Astrocyte (in vitro differentiated cells and primary cell): ENCODE results near the gene PSME3IP1. TPM values are rescaled to one million over a fixed set of nuclear protein-coding genes. Genes with fewer than 3 reads are reported as not detected.

ENCODE experiments used
- DNase-seq: peaks from one replicate; pipeline ENCODE4 v3.0.0-alpha.2; 2010; ENCODE audit warnings: low read depth
- FAIRE-seq: peaks from 2 replicates; lab custom pipeline; 2011; peaks lifted over from hg19 to GRCh38; lab: Jason Lieb, UNC
- H2AFZ ChIP-seq: 2 replicates; pipeline ENCODE4 v1.6.0; 2012; ENCODE audit warnings: low read depth, low read length, inconsistent platforms
- H3K27ac ChIP-seq: 2 replicates; pipeline ENCODE4 v1.5.1; 2011; ENCODE audit warnings: low read depth, low read length, inconsistent platforms
- H3K27me3 ChIP-seq: 2 replicates; pipeline ENCODE4 v1.6.0; 2011; ENCODE audit warnings: low read length, inconsistent platforms; ENCODE audit not compliant: insufficient read depth
- H3K36me3 ChIP-seq: 2 replicates; pipeline ENCODE4 v1.5.1; 2011; ENCODE audit warnings: low read length, inconsistent platforms; ENCODE audit not compliant: insufficient read depth
- H3K4me1 ChIP-seq: 2 replicates; pipeline ENCODE4 v1.5.1; 2011; ENCODE audit warnings: low read length, inconsistent platforms; ENCODE audit not compliant: insufficient read depth
- H3K4me2 ChIP-seq: 2 replicates; pipeline ENCODE4 v1.6.0; 2012; ENCODE audit warnings: low read length, inconsistent platforms
- H3K4me3 ChIP-seq: 2 replicates; pipeline ENCODE4 v1.5.1; 2011; ENCODE audit warnings: low read depth, mild to moderate bottlenecking, low read length, inconsistent platforms; ENCODE audit not compliant: insufficient read depth
- H3K79me2 ChIP-seq: 2 replicates; pipeline ENCODE4 v1.6.0; 2012; ENCODE audit warnings: mild to moderate bottlenecking, low read length, inconsistent platforms; ENCODE audit not compliant: insufficient read depth
- H3K9ac ChIP-seq: 2 replicates; pipeline ENCODE4 v1.6.0; 2012; ENCODE audit warnings: mild to moderate bottlenecking, low read length, inconsistent platforms
- H3K9me3 ChIP-seq: 2 replicates; pipeline ENCODE4 v1.5.1; 2012; ENCODE audit warnings: low read depth, mild to moderate bottlenecking, low read length, inconsistent platforms; ENCODE audit not compliant: insufficient read depth
- H4K20me1 ChIP-seq: 2 replicates; pipeline ENCODE4 v1.6.0; 2012; ENCODE audit warnings: low read length, inconsistent platforms; ENCODE audit not compliant: insufficient read depth
- H3K27ac Mint-ChIP-seq: one replicate; pipeline ENCODE4 v1.8.0; 2021; ENCODE audit warnings: mild to moderate bottlenecking, mixed read lengths; ENCODE audit not compliant: unreplicated experiment
- H3K27me3 Mint-ChIP-seq: one replicate; pipeline ENCODE4 v1.8.0; 2021; ENCODE audit warnings: low read depth, mixed read lengths; ENCODE audit not compliant: unreplicated experiment
- H3K36me3 Mint-ChIP-seq: one replicate; pipeline ENCODE4 v1.8.0; 2021; ENCODE audit warnings: low read depth, mixed read lengths; ENCODE audit not compliant: unreplicated experiment
- H3K4me1 Mint-ChIP-seq: one replicate; pipeline ENCODE4 v1.8.0; 2021; ENCODE audit warnings: low read depth, mixed read lengths; ENCODE audit not compliant: unreplicated experiment
- H3K4me3 Mint-ChIP-seq: one replicate; pipeline ENCODE4 v1.8.0; 2021; ENCODE audit warnings: mild to moderate bottlenecking, moderate library complexity, mixed read lengths; ENCODE audit not compliant: unreplicated experiment
- H3K9me3 Mint-ChIP-seq: one replicate; pipeline ENCODE4 v1.8.0; 2021; ENCODE audit warnings: mild to moderate bottlenecking, mixed read lengths; ENCODE audit not compliant: unreplicated experiment
- EZH2 ChIP-seq: IDR thresholded peaks from 2 replicates; pipeline ENCODE4 v1.6.1; 2012; ENCODE audit warnings: mild to moderate bottlenecking, low read length, inconsistent platforms; ENCODE audit not compliant: insufficient read depth
- total RNA-seq: library from RNA; stranded (reverse); gene quantifications from 2 replicates; pipeline ENCODE4 v1.2.1, GENCODE V29; 2021
- TF ChIP-seq, protein P1 (sequence below): IDR thresholded peaks from 2 replicates; pipeline ENCODE4 v1.5.1; 2011; ENCODE audit warnings: low read depth, mild to moderate bottlenecking, inconsistent platforms, low read length, moderate library complexity; ENCODE audit not compliant: insufficient read depth

The PSME3IP1 gene
- total RNA-seq, 1 donor from 2014 or later, result 78.8 TPM

GRCh38 chr16:57166951-57167350 is 18.9 kb downstream of the PSME3IP1 start:
- no peak for FAIRE-seq
- H3K27me3 Mint-ChIP-seq, result no peaks in the 10 kb centered on the region
- H3K4me3 Mint-ChIP-seq, result no peak overlapping the region
- Histone ChIP-seq H3K36me3 (peaks cover 42% of the 10 kb centered on the region), H3K79me2 (no peaks in the 10 kb centered on the region), H4K20me1 (peaks cover 10% of the 10 kb centered on the region), H3K27ac (no peak overlapping the region), H2AFZ (no peak overlapping the region), H3K4me3 (no peak overlapping the region), H3K4me1 (peaks cover 11% of the 10 kb centered on the region), H3K4me2 (no peak overlapping the region), H3K9me3 (no peaks in the 10 kb centered on the region), H3K27me3 (no peaks in the 10 kb centered on the region), H3K9ac (peak overlapping the region; percentile 10)
- peak; percentile 82 for DNase-seq
- H3K27ac Mint-ChIP-seq, result peak overlapping the region; percentile 43
- peaks cover 8% of the 10 kb centered on the region for H3K36me3 Mint-ChIP-seq
- H3K9me3 Mint-ChIP-seq, result no peaks in the 10 kb centered on the region
- TF ChIP-seq, protein P1, sequence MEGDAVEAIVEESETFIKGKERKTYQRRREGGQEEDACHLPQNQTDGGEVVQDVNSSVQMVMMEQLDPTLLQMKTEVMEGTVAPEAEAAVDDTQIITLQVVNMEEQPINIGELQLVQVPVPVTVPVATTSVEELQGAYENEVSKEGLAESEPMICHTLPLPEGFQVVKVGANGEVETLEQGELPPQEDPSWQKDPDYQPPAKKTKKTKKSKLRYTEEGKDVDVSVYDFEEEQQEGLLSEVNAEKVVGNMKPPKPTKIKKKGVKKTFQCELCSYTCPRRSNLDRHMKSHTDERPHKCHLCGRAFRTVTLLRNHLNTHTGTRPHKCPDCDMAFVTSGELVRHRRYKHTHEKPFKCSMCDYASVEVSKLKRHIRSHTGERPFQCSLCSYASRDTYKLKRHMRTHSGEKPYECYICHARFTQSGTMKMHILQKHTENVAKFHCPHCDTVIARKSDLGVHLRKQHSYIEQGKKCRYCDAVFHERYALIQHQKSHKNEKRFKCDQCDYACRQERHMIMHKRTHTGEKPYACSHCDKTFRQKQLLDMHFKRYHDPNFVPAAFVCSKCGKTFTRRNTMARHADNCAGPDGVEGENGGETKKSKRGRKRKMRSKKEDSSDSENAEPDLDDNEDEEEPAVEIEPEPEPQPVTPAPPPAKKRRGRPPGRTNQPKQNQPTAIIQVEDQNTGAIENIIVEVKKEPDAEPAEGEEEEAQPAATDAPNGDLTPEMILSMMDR, result no peak
- no peak for TF ChIP-seq EZH2
- peaks cover 22% of the 10 kb centered on the region for H3K4me1 Mint-ChIP-seq

GRCh38 chr16:57166451-57166850 is 19.4 kb downstream of the PSME3IP1 start:
- no peak for TF ChIP-seq EZH2
- TF ChIP-seq, protein P1, result no peak

GRCh38 chr16:57165938-57166337 is 19.9 kb downstream of the PSME3IP1 start:
- H3K9me3 Mint-ChIP-seq, result no peaks in the 10 kb centered on the region
- no peaks in the 10 kb centered on the region for H3K9me3 ChIP-seq
- peaks cover 10% of the 10 kb centered on the region for H4K20me1 ChIP-seq
- H3K27ac ChIP-seq, result no peak overlapping the region
- no peak overlapping the region for H3K27ac Mint-ChIP-seq
- no peak overlapping the region for H3K4me3 ChIP-seq
- DNase-seq (peak; percentile 38), FAIRE-seq (no peak)
- peaks cover 11% of the 10 kb centered on the region for H3K4me1 ChIP-seq
- H3K4me2 ChIP-seq, result no peak overlapping the region
- peaks cover 6% of the 10 kb centered on the region for H3K36me3 Mint-ChIP-seq
- H3K27me3 Mint-ChIP-seq, result no peaks in the 10 kb centered on the region
- no peaks in the 10 kb centered on the region for H3K79me2 ChIP-seq
- H3K27me3 ChIP-seq, result no peaks in the 10 kb centered on the region
- H3K36me3 ChIP-seq, result peaks cover 34% of the 10 kb centered on the region
- H2AFZ ChIP-seq, result no peak overlapping the region
- no peak overlapping the region for H3K9ac ChIP-seq
- peaks cover 22% of the 10 kb centered on the region for H3K4me1 Mint-ChIP-seq
- no peak overlapping the region for H3K4me3 Mint-ChIP-seq
- no peak for TF ChIP-seq EZH2

More at GRCh38 chr16:57166451-57166850, 19.4 kb downstream of the PSME3IP1 start:
- no peak for FAIRE-seq
- Mint-ChIP-seq H3K9me3 (no peaks in the 10 kb centered on the region), H3K27me3 (no peaks in the 10 kb centered on the region), H3K27ac (peak overlapping the region; percentile 20), H3K36me3 (peaks cover 8% of the 10 kb centered on the region), H3K4me3 (no peak overlapping the region), H3K4me1 (peaks cover 22% of the 10 kb centered on the region)
- Histone ChIP-seq H3K4me3 (no peak overlapping the region), H3K27me3 (no peaks in the 10 kb centered on the region), H2AFZ (no peak overlapping the region), H3K27ac (no peak overlapping the region), H3K4me2 (no peak overlapping the region), H3K36me3 (peaks cover 38% of the 10 kb centered on the region), H3K9me3 (no peaks in the 10 kb centered on the region), H3K79me2 (no peaks in the 10 kb centered on the region), H4K20me1 (peaks cover 10% of the 10 kb centered on the region), H3K4me1 (peaks cover 11% of the 10 kb centered on the region), H3K9ac (no peak overlapping the region)
- DNase-seq, result no peak
